ENCODE measurements around the gene TIMM10B.

The TIMM10B gene

GRCh38 chr11:6481012-6481923 is at the start of gene TIMM10B, which contains the start of gene ARFIP2:
TSS of gene TIMM10B (plus strand) at chr11:6481501. CDS start at chr11:6481517, 16 bp downstream.
TSS of gene ARFIP2 (minus strand) at chr11:6481331. CDS start at chr11:6480421, 910 bp downstream.
- DNase-seq: peak; percentile 98

- DNase-seq: no peak
These were observed 49.4 kb upstream of the TIMM10B start for GRCh38 chr11:6431861-6432260.

- DNase-seq: no peak
These were observed 47.2 kb upstream of the TIMM10B start for GRCh38 chr11:6433998-6434660.

- no peak for DNase-seq
These were observed 43.9 kb upstream of the TIMM10B start for GRCh38 chr11:6437423-6437822.

GRCh38 chr11:6437993-6438392 is 43.3 kb upstream of the TIMM10B start:
- no peak for DNase-seq

GRCh38 chr11:6438979-6439571 is 42.2 kb upstream of the TIMM10B start:
- DNase-seq: peak; percentile 47

GRCh38 chr11:6440906-6441358 is 40.4 kb upstream of the TIMM10B start, which contains the start of gene HPX:
TSS of gene HPX (minus strand) at chr11:6440987. CDS start at chr11:6440963, 24 bp downstream.
- no peak for DNase-seq

- DNase-seq: no peak
These were observed 38.9 kb upstream of the TIMM10B start for GRCh38 chr11:6442441-6442840.

GRCh38 chr11:6443269-6444003 is 37.9 kb upstream of the TIMM10B start:
- peak; percentile 69 for DNase-seq

GRCh38 chr11:6448574-6448973 is 32.7 kb upstream of the TIMM10B start:
- DNase-seq: no peak

GRCh38 chr11:6452219-6452618 is 29.1 kb upstream of the TIMM10B start:
- no peak for DNase-seq

GRCh38 chr11:6453152-6453551 is 28.1 kb upstream of the TIMM10B start:
- DNase-seq: no peak

GRCh38 chr11:6455070-6455469 is 26.2 kb upstream of the TIMM10B start:
- no peak for DNase-seq

- DNase-seq: no peak
These were observed 24.8 kb upstream of the TIMM10B start for GRCh38 chr11:6456361-6457073.

- DNase-seq: no peak
These were observed 23.6 kb upstream of the TIMM10B start for GRCh38 chr11:6457581-6458320.

- no peak for DNase-seq
These were observed 22.8 kb upstream of the TIMM10B start for GRCh38 chr11:6458352-6459098.

GRCh38 chr11:6459099-6459450 is 22.2 kb upstream of the TIMM10B start:
- no peak for DNase-seq

- no peak for DNase-seq
These were observed 12.4 kb upstream of the TIMM10B start for GRCh38 chr11:6468712-6469495.

GRCh38 chr11:6469599-6469998 is 11.7 kb upstream of the TIMM10B start:
- no peak for DNase-seq

GRCh38 chr11:6472934-6473333 is 8.4 kb upstream of the TIMM10B start:
- no peak for DNase-seq

All from stimulated activated CD8-positive, alpha-beta memory T cell treated with anti-CD3 and anti-CD28 coated beads, Interleukin-4, amount 100 ng/mL, for 48 hours (primary cell).